NCI-H345 (cell line): Measurements from ENCODE around the gene TCF25.
"Not testable (repeated sequence)": the region's sequence is repeated elsewhere in the genome, so short reads cannot be mapped to it uniquely, and the experiment has no call there.

Source experiments
- DNase-seq: peaks from one replicate; lab custom pipeline; 2025; lab: John Stamatoyannopoulos, UW

Gene TCF25

DNA sequence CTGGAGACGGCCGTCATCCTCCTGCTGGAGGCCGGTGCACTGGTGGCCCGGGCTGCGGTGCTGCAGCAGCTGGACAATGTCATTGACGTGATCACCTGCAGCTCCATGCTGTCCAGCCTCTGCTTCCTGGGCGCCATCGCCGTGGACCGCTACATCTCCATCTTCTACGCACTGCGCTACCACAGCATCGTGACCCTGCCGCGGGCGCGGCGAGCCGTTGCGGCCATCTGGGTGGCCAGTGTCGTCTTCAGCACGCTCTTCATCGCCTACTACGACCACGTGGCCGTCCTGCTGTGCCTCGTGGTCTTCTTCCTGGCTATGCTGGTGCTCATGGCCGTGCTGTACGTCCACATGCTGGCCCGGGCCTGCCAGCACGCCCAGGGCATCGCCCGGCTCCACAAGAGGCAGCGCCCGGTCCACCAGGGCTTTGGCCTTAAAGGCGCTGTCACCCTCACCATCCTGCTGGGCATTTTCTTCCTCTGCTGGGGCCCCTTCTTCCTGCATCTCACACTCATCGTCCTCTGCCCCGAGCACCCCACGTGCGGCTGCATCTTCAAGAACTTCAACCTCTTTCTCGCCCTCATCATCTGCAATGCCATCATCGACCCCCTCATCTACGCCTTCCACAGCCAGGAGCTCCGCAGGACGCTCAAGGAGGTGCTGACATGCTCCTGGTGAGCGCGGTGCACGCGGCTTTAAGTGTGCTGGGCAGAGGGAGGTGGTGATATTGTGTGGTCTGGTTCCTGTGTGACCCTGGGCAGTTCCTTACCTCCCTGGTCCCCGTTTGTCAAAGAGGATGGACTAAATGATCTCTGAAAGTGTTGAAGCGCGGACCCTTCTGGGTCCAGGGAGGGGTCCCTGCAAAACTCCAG, 46.4 kb downstream of the TCF25 start:
- DNase-seq, result no peak

- no peak for DNase-seq
These were observed 47.3 kb downstream of the TCF25 start for GRCh38 chr16:89920723-89921122.

- no peak for DNase-seq
These were observed 47.8 kb downstream of the TCF25 start for GRCh38 chr16:89921131-89921701.

GRCh38 chr16:89921702-89922476, 48.5 kb downstream of the TCF25 start:
- peak; percentile 14 for DNase-seq

GRCh38 chr16:89922477-89922883, 49.1 kb downstream of the TCF25 start:
- peak; percentile 30 for DNase-seq

- peak; percentile 87 for DNase-seq
These were observed 49.7 kb downstream of the TCF25 start, which contains the start of gene TUBB3 for GRCh38 chr16:89922884-89923639. Gene TUBB3, plus strand, starts transcription at chr16:89923342. Its CDS starts 60 bp downstream, at chr16:89923402.

GRCh38 chr16:89923640-89924296, 50.4 kb downstream of the TCF25 start:
- DNase-seq, result peak; percentile 49

DNA sequence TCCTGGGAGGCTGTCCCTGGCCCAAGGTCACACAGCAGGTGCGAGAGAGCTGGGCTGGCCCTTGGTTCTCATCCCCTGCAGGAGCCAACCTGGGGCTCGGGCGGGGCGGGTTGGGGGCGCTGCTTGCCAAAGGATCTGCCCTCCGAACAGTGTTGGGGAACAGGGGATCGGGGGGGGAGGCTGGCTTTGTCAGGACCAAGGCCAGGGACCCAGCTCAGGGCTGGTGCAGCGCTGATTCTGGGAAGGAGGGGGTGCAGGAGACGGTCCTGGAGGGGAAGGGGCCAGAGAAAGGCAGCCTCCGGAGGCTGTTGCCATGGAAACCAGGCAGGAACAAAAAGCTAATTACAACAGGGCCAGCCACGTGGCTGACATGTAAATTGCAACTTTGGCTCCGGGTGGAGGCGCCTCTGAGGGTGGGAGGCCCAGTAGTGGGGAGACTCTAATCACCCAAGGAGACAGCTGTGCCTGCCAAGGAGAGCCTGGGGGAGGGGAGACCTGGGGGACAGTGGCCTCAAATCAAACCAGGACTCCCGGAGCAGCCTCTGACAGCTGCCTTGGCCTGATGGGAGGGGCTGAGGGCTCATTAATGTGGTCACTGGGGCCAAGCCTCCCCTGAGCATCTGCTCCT, 51.0 kb downstream of the TCF25 start:
- DNase-seq, result peak; percentile 38

DNA sequence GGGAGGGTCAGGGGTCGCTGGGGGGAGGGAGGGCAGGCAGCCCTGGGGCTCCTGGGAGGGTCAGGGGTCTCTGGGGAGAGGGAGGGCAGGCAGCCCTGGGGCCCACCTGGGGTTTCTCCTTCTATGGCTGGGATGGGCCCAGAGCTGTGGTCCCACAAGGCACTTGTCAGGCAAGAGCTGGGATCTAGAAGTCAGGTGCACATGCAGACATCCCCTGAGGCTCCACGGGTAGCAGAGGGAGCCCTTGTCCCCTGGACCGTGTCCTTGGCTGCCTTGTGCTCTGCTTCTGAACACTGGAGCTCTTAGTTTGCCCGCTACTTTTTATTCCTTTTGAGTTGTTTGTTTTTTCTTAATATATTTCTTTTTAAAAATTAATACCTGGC, 51.5 kb downstream of the TCF25 start:
- peak; percentile 38 for DNase-seq

- peak; percentile 32 for DNase-seq
These were observed 52.2 kb downstream of the TCF25 start for GRCh38 chr16:89925596-89926079.

GRCh38 chr16:89931305-89931896, 58.0 kb downstream of the TCF25 start:
- DNase-seq, result no peak

DNA sequence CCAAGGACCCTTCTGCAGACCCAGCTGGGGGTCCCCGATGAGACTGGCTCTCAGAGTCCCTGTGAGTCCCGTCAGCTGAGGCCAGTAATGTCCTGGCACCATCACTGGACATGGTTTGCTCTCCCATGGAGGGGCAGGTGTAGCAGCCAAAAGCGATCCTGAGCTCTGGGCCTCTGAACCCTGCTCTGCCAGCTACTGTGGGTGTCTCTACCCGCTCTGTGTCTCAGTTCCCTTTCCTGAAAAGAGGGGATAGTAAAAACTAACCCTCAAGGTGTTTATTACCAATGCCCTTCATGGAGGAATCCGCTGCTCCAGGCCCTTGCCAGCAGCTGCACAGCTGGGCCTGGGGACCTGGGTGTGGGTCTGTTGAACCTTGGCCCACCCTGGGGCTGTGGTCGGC, 58.6 kb downstream of the TCF25 start:
- DNase-seq, result no peak

GRCh38 chr16:89934019-89934418, 60.6 kb downstream of the TCF25 start:
- not testable (repeated sequence) for DNase-seq

DNA sequence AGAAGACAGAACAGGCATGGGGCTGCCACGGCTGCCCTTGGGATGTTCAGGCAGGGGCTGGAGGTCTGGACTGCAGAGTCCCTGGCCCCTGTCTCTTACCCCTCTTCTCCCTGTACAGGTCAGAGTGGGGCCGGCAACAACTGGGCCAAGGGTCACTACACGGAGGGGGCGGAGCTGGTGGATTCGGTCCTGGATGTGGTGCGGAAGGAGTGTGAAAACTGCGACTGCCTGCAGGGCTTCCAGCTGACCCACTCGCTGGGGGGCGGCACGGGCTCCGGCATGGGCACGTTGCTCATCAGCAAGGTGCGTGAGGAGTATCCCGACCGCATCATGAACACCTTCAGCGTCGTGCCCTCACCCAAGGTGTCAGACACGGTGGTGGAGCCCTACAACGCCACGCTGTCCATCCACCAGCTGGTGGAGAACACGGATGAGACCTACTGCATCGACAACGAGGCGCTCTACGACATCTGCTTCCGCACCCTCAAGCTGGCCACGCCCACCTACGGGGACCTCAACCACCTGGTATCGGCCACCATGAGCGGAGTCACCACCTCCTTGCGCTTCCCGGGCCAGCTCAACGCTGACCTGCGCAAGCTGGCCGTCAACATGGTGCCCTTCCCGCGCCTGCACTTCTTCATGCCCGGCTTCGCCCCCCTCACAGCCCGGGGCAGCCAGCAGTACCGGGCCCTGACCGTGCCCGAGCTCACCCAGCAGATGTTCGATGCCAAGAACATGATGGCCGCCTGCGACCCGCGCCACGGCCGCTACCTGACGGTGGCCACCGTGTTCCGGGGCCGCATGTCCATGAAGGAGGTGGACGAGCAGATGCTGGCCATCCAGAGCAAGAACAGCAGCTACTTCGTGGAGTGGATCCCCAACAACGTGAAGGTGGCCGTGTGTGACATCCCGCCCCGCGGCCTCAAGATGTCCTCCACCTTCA, 61.5 kb downstream of the TCF25 start:
- no peak for DNase-seq

- not testable (repeated sequence) for DNase-seq
These were observed 62.2 kb downstream of the TCF25 start for GRCh38 chr16:89935620-89936019.

GRCh38 chr16:89936034-89936433, 62.6 kb downstream of the TCF25 start:
- no peak for DNase-seq

DNA sequence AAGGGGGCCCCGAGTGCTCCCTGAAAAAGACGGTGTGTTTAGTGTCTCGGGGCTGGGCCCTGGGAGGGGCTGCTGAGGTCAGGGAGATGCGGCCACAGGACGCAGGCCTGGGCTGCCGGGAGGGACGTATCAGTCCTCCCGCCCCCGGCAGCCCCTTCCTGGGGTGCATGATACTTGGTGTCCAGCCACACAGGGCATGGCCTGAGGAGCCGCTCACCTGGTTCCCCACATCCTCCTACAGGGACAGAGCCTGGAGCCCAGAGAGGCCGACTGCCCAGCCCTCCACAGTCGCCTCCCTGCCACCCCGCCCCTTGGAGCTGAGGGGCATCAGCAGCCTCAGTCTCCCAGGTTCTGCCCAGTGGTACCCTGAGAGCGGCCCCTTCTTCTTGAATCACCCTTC, 63.1 kb downstream of the TCF25 start:
- no peak for DNase-seq

DNA sequence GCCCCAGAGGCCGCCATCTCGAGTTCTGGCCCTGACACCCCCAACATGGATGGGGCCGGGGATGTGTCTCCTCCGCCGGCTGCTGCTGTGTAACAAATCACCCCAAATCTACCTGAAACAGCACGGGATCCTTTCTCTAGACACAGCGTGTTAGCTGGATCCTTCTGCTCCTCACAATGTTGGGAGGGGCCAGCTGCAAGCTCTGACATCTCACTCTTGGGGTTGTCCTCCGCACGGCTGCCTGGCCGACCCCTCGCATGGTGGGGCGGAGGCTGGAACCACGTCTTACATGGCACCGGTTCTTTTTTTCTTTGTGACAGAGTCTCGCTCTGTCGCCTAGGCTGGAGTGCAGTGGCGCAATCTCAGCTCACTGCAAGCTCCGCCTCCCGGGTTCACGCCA, 63.6 kb downstream of the TCF25 start:
- DNase-seq, result no peak

DNA sequence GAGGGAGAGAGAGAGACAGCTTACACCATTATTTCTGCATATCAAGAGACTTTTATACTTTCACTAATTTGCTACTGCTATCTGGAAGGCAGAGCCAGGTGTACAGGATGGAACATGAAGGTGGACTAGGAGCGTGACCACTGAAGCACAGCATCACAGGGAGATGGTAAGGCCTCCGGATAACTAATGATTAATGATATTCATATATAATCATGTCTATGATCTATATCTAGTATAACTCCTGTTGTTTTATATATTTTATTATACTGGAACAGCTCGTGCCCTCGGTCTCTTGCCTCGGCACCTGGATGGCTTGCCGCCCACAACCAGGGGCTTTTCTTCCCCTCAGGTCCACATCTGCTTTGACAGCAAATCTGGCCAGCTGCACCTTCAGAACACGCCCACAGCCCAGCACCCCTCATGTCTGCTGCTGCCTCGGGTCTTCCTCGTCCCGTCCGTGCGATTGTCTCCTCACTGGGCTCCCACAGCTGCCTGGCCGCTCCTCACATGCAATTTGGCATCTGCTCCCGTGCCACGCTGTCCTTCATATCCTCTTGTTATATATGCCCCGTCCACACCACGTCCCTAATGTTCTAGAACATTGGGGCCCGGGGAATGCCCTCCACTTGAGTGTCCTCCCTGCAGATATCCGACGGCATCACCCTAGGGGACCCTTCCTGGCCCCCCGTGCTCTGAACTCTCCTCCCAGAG, 64.9 kb downstream of the TCF25 start:
- DNase-seq, result no peak
